Activated CD4-positive, alpha-beta T cell treated with anti-CD3 and anti-CD28 coated beads, Interleukin-2, Interleukin-4, amounts not matched to agents 100 ng/mL and 50 ng/mL, durations not matched to agents 16 hours and 8 hours (primary cell): Measurements from ENCODE around the gene CRACDL.

Experiments used
- DNase-seq: peaks from one replicate; pipeline ENCODE4 v3.0.0-alpha.2; 2020; ENCODE audit warnings: low spot score

CRACDL gene

DNA sequence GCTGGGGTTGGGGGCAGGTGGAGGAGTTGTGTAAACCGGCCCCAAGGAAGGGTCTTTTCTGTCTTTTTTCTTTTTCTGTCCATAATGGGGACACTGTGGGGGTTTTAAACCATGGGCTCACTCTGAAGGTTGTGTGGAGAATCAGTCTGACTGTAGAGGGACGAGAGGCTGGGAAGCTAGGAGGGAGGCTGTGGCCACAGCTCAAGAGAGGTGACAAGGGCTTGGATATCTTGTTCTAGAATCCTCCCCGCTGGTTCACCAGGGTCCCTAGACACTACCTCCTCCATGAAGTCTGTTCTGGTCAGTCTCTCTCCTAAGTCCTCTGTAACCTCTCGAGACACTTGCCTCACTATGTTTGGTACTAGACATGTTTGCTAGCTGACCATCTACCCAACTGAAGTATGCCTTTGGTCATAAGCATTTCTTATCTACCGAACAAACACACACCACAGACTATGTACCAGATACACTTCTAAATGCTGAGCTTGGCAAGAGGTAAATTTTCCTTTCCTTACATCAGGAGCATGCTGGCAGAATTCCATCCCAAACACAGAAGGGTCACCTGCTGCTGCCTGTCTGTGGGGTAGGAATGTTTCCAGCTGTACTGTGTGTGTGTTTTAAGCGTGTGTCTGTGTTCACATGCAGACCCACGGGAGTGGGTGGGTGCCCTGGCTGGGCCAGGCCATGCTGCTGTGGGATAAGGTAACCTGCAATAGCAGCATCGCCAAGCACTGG is 135.5 kb downstream of the CRACDL start:
- no peak for DNase-seq

GRCh38 chr2:98799375-98800329 is 136.4 kb downstream of the CRACDL start:
- no peak for DNase-seq

- no peak for DNase-seq
These were observed 139.1 kb downstream of the CRACDL start for GRCh38 chr2:98796775-98797544.

GRCh38 chr2:98795891-98796676 is 139.9 kb downstream of the CRACDL start:
- DNase-seq: no peak

DNA sequence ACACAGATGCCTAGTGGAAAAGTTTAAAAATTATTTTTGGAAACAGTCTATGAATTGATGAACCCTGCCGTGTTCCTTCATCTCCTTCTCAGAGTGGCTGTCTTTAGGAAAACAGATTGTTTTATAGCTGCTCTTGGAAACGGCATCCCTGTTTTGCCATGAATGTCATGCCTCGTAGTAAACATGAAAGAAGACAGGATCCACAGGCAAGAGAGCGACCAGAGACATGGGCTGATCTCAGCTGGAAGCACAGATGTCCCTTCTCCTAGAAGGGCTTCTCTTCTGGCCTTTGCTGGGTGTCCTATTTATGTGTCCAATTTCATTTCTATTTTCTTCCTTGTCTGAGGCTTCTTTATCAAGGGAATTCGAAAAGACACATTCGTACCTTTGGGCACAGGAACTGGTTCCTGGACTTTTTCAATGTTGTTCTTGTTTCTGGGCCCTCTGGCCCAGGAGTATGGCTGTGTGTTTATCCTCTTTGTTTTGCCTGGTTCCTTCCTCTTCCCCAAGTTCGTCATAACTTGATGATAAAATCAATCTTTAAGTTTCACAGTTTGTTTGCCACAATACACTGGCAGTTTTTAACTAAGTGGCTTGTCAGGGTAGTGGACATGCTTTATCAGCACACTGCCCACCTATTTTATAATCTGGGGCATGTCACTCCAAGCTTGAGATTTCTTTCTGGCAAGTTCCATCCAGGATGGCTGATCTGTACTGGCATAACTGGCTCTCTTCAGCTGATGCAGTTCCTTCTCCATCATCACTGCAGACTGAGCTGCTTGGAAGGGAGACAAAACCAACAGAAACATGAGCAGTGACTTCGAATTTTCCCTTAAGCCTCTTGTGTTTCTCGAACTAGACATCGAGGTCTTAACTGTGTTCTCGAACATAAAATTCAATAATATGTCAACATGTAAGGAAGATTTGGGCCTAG is 141.9 kb downstream of the CRACDL start:
- no peak for DNase-seq

DNA sequence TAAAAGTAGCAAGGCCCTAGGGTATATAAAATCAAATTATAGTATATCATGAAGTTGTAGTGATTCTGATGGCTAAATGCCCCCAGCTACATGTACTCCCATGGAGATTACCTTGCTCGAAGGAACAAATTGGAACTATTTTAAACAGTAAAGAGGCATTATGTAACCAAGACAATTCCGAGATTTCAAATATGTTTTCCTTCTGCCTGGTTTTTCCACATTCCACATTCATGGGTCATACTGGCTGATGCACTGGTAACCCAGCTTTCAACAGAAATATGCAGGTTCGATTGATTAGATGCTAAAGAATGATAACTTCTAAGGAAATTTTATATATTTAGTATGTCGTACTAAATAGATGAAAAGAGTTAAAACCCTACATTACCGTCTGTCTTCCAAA is 142.8 kb downstream of the CRACDL start:
- no peak for DNase-seq

DNA sequence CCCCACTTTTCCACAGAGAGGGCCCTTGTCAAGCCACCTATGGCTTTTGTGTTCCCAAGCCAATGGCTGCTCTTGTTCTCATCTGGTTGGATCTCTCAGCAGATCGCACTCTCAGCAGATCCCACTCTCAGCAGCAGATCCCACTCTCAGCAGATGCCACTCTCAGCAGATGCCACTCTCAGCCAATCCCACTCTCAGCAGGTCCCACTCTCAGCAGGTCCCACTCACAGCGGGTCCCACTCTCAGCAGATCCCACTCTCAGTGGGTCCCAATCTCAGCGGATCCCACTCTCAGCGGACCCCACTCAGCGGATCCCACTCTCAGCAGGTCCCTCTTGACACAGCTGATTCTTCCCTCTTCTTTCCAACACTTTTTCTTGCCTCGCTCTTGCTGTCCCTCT is 145.8 kb downstream of the CRACDL start:
- no peak for DNase-seq

- no peak for DNase-seq
These were observed 148.3 kb downstream of the CRACDL start for GRCh38 chr2:98787700-98788099.

DNA sequence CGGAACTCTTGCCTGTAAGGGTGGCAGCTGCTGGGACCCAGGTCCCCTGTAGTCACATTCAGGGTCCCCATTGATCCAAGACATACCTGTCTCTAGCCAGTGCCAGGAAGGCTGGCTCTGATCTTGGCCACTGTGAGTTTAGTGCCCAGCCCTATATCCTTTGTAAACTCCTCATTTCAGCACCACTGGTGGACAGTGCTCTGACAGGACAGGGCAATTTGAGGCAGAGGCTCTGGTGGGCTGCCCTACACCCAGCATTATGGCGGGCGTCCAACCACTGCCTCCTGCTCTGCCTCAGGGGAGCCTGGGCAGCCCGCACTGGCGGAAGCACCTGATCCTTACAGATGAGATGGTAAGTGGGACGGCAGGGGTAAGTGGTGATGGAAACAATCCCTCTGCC is 149.8 kb downstream of the CRACDL start:
- no peak for DNase-seq

- no peak for DNase-seq
These were observed 153.5 kb downstream of the CRACDL start for GRCh38 chr2:98782570-98782969.

DNA sequence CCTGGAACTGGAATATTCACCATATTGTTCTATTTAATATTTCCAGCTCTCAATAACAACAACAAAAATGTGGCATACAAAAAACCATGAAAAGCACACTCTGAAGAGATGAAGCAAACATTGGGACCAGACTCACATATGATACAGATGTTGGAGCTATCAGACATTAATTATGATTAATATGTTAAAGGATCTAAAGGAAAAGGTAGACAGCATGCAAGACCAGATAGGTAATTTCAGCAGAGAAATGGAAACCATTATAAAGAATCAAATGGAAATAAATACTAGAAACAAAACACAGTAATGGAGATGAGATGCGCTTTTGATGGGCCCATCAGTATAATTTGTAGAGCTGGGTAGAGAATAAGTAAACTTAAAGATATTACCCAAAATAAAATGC is 154.2 kb downstream of the CRACDL start:
- DNase-seq: no peak

GRCh38 chr2:98778741-98779483 is 157.1 kb downstream of the CRACDL start:
- no peak for DNase-seq

DNA sequence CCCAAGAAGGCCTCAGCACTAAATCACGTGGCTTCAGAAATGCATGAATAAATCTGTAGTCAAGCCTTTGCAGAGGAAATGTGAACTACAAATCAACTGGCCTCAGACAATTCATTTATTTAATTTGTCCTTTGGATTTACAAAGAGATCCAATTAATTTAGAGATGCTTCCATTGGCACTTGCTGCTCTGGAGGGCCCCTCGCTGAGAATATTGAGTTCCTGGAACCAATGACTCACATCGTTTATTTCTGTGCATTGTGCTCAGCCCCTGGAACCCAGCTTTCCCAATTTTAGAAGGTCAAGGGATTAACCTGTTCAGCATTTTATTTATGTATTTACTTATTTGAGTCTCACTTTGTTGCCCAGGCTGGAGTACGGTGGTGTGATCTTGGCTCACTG is 157.9 kb downstream of the CRACDL start:
- no peak for DNase-seq

- DNase-seq: no peak
These were observed 158.3 kb downstream of the CRACDL start for GRCh38 chr2:98777710-98778109.

GRCh38 chr2:98777076-98777475 is 158.9 kb downstream of the CRACDL start:
- DNase-seq: no peak

DNA sequence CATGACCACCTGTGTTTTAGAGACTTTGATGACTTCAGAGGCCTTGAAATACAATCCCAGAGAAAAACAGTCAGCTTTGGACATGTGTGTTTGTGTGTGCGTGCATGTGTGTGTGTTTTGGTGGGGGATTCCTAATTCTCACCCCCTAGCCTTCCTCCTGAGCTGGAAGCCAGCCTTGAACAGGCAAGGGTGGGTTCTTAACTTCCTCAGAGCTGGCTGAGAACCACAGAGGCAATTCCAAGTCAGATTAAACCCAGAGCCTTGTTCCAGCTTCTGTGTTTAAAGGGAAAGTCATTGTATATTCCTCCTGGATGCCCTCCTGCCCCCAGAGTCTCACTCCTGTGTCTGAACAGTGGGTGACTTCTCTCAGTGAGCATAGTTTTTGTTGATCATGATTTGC is 159.9 kb downstream of the CRACDL start:
- DNase-seq: no peak

- DNase-seq: no peak
These were observed 160.7 kb downstream of the CRACDL start for GRCh38 chr2:98775146-98775986.

DNA sequence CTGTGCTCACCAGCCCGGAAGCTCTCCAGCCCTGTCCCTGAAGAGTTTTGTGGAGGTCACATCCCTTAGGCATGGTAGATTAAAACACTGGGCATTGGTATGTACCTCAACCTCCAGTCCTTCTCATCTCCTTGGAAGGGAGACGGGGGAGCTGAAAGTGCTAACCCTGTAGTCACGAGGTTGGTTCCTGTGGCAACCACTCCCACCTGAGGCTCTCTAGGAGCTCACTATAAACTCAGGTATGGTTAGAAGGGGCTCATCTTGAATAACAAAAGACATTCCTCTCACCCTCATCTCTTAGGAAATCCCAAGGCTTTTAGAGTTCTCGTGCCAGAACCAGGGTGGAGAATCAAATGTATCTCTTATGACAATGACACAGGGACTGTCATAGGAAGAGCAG is 162.1 kb downstream of the CRACDL start:
- no peak for DNase-seq

DNA sequence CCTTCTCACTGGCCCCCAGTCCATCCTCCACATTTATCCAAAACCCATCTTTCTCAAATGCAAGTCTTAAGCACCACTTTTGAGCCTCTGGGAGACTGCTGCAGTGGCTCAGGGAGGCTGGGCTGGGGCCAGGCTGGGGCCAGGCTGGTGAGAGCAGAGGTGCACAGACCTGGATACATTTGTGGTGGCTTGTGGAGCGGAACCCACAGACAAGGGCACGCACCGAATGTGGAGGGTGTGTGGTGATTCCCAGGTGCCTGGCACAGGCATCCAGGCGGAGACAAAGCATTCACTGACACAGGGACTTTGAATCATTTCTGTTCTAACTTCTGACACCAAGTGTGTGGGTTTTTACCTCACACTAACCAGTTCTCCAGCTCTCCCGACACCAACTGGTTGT is 162.9 kb downstream of the CRACDL start:
- DNase-seq: no peak
